C4-2B (cell line): ENCODE results near the gene NEDD4L.
"Not testable (repeated sequence)": the region's sequence is repeated elsewhere in the genome, so short reads cannot be mapped to it uniquely, and the experiment has no call there.

Experiments
- ZFX ChIP-seq: fragments of 450-650 bp; IDR thresholded peaks from 2 replicates; pipeline ENCODE4 v1.6.1; 2017
- TF ChIP-seq, protein P1 (sequence below): fragments of 450-650 bp; conservative IDR thresholded peaks from 2 replicates; pipeline ENCODE4 v1.5.1; 2017; ENCODE audit warnings: mild to moderate bottlenecking

DNA sequence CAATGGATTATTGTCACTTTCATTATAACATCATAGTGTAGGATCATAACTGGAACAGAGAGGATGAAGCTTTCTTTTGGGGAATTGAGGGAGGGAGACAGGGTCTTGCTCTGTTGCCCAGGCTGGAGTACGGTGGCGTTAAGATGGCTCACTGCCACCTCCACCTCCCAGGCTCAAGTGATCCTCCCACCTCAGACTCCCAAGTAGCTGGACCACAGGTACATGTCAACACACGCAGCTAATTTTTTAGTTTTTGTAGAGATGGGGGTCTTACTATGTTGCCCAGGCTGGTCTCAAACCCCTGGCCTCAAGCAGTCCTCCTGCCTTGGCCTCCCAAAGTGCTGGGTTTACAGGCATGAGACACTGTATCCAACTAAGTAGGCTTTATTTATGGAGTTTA lies 221.5 kb downstream of the NEDD4L start:
- TF ChIP-seq, protein P1, sequence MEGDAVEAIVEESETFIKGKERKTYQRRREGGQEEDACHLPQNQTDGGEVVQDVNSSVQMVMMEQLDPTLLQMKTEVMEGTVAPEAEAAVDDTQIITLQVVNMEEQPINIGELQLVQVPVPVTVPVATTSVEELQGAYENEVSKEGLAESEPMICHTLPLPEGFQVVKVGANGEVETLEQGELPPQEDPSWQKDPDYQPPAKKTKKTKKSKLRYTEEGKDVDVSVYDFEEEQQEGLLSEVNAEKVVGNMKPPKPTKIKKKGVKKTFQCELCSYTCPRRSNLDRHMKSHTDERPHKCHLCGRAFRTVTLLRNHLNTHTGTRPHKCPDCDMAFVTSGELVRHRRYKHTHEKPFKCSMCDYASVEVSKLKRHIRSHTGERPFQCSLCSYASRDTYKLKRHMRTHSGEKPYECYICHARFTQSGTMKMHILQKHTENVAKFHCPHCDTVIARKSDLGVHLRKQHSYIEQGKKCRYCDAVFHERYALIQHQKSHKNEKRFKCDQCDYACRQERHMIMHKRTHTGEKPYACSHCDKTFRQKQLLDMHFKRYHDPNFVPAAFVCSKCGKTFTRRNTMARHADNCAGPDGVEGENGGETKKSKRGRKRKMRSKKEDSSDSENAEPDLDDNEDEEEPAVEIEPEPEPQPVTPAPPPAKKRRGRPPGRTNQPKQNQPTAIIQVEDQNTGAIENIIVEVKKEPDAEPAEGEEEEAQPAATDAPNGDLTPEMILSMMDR: not testable (repeated sequence)
- not testable (repeated sequence) for TF ChIP-seq ZFX
